Tibial artery (tissue), 4 donors: ENCODE results near the gene MGLL.

Experiments
- DNase-seq, 2 donors: peaks; one replicate each; pipeline ENCODE4 v3.0.0-alpha.2; 2019
- H3K27ac ChIP-seq, 2 donors: fragments of 200-600 bp; sonication (generic) in 1 of 2; 1 replicate in 1 of 2; 2 replicates in 1 of 2; pipeline ENCODE4 v1.5.1; 2018 to 2019; ENCODE audit warnings: mild to moderate bottlenecking in 1 of 2
- H3K27me3 ChIP-seq, 2 donors: fragments of 200-600 bp; sonication (generic) in 1 of 2; one replicate each; pipeline versions ENCODE4 v1.5.1 to v1.6.0; 2016 to 2019
- H3K36me3 ChIP-seq, 3 donors: fragments of 200-600 bp; sonication (generic) in 2 of 3; one replicate each; pipeline ENCODE4 v1.5.1; 2016 to 2019; ENCODE audit warnings: mild to moderate bottlenecking in 2 of 3
- H3K4me1 ChIP-seq, 4 donors: fragments of 200-600 bp; sonication (generic) in 2 of 4; 1 replicate in 3 of 4; 2 replicates in 1 of 4; pipeline ENCODE4 v1.5.1; 2016 to 2019
- H3K4me3 ChIP-seq, 2 donors: fragments of 200-600 bp; sonication (generic) in 1 of 2; 1 replicate in 1 of 2; 2 replicates in 1 of 2; pipeline ENCODE4 v1.5.1; 2018 to 2019; ENCODE audit warnings: mild to moderate bottlenecking in 2 of 2
- H3K9me3 ChIP-seq, 3 donors: fragments of 200-600 bp; sonication (generic) in 1 of 3; one replicate each; pipeline ENCODE4 v1.5.1; 2016 to 2019
- intact Hi-C: fragments of 100-400 bp; cut with DNase I; formaldehyde crosslinking; loops from one replicate; pipeline ENCODE4 v1.15.0; 2023; ENCODE audit warnings: low total_unique reads
- TF ChIP-seq, protein P1 (sequence below), 2 experiments: fragments of 200-600 bp in 1 of 2; fragments of 450-650 bp in 1 of 2; IDR thresholded peaks; one replicate each; pipeline ENCODE4 v1.5.1; 2017 to 2019; ENCODE audit warnings: antibody characterized with exemption in 2 of 2, mild to moderate bottlenecking in 1 of 2, moderate library complexity in 1 of 2

MGLL gene

GRCh38 chr3:127750226-127751031 is 71.9 kb downstream of the MGLL start:
- TF ChIP-seq, protein P1, sequence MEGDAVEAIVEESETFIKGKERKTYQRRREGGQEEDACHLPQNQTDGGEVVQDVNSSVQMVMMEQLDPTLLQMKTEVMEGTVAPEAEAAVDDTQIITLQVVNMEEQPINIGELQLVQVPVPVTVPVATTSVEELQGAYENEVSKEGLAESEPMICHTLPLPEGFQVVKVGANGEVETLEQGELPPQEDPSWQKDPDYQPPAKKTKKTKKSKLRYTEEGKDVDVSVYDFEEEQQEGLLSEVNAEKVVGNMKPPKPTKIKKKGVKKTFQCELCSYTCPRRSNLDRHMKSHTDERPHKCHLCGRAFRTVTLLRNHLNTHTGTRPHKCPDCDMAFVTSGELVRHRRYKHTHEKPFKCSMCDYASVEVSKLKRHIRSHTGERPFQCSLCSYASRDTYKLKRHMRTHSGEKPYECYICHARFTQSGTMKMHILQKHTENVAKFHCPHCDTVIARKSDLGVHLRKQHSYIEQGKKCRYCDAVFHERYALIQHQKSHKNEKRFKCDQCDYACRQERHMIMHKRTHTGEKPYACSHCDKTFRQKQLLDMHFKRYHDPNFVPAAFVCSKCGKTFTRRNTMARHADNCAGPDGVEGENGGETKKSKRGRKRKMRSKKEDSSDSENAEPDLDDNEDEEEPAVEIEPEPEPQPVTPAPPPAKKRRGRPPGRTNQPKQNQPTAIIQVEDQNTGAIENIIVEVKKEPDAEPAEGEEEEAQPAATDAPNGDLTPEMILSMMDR (IDR thresholded peaks at IDR 0.05): no peak
- H3K27me3 ChIP-seq: no peaks in the 10 kb centered on the region
- no peaks in the 10 kb centered on the region for H3K9me3 ChIP-seq
- no peaks in the 10 kb centered on the region for H3K36me3 ChIP-seq
- intact Hi-C loops: no loop called here
- H3K27ac ChIP-seq: peak overlapping the region; percentile 72 to 90
- peaks cover 3 to 76% (median 46%) of the 10 kb centered on the region in 4 donors for H3K4me1 ChIP-seq
- DNase-seq: no peak
- H3K4me3 ChIP-seq: no peak overlapping the region

DNA sequence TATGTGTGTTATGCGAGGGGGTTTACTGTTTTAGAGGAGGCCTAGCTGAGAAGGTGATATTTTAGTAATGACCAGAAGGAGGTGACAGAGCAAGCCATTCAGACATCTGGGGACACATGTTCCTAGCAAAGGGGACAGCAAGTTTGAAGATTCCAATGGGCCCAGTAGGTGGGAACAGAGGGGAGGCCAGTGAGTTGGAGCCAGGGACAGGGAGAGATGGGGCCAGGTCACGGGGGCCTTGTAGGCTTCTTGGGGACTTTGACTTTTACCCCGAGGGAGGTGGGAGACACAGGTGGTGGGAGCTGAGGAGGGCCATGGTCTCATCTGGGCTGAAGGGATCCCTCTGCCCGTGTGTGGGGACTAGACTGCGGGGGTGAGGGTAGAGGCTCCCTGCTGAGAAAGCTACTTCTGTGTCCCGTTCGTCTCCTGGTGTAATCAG is 72.5 kb downstream of the MGLL start:
- no peaks in the 10 kb centered on the region for H3K27me3 ChIP-seq
- H3K4me1 ChIP-seq: peaks cover 3 to 74% (median 46%) of the 10 kb centered on the region in 4 donors
- H3K4me3 ChIP-seq: no peak overlapping the region
- peak overlapping the region; percentile 72 to 90 for H3K27ac ChIP-seq
- H3K36me3 ChIP-seq: no peaks in the 10 kb centered on the region
- intact Hi-C loops: loop anchor here (2.0 to 5.0 kb wide), 2 partner anchors 43 to 75 kb away; no protein-coding TSS in a partner anchor
- TF ChIP-seq, protein P1 (IDR thresholded peaks at IDR 0.05): no peak
- H3K9me3 ChIP-seq: no peaks in the 10 kb centered on the region
- no peak for DNase-seq

GRCh38 chr3:127749361-127749760 is 73.0 kb downstream of the MGLL start:
- H3K27me3 ChIP-seq: no peaks in the 10 kb centered on the region
- no peaks in the 10 kb centered on the region for H3K9me3 ChIP-seq
- H3K27ac ChIP-seq: peak overlapping the region; percentile 72 to 90
- TF ChIP-seq, protein P1 (IDR thresholded peaks at IDR 0.05): no peak
- H3K4me1 ChIP-seq: peaks cover 3 to 69% (median 43%) of the 10 kb centered on the region in 4 donors
- intact Hi-C loops: loop anchor here (2.0 to 5.0 kb wide), 2 partner anchors 42 to 75 kb away; no protein-coding TSS in a partner anchor
- no peak for DNase-seq
- H3K4me3 ChIP-seq: no peak overlapping the region
- no peaks in the 10 kb centered on the region for H3K36me3 ChIP-seq

DNA sequence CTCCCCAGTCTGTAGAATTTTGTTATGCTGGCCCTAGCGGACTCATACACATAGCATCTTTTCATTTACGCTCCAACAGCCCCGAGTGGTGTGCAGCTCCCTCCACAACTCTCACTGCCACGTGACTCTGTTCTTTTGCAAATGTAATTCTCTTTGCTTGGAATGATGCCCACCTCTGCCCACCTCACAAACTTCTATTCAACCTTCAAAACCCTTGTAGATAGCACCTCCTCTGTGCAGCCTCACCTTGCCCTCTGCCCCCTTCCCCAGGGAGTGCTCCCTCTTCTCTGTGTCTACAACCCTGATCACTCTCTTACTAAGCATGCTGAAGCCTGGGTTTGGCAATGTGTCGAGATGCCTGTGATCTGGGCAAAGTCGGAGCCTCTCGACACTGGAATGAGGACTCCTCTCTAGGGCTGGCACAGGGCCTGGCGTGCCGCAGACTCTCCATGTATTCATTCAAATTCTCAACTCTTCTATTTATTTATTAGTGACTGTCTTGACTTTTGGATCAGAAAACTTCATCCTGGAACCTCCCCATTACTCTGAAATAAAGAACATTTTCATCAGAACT is 73.5 kb downstream of the MGLL start:
- Histone ChIP-seq H3K27ac (peak overlapping the region; percentile 72 to 90), H3K9me3 (no peaks in the 10 kb centered on the region), H3K4me1 (peaks cover 3 to 66% (median 40%) of the 10 kb centered on the region in 4 donors), H3K36me3 (no peaks in the 10 kb centered on the region), H3K4me3 (no peak overlapping the region), H3K27me3 (no peaks in the 10 kb centered on the region)
- TF ChIP-seq, protein P1 (IDR thresholded peaks at IDR 0.05): no peak
- intact Hi-C loops: loop anchor here (2.0 to 5.0 kb wide), 2 partner anchors 42 to 76 kb away; no protein-coding TSS in a partner anchor
- peak in 1 of 2 donors; percentile 46 for DNase-seq

DNA sequence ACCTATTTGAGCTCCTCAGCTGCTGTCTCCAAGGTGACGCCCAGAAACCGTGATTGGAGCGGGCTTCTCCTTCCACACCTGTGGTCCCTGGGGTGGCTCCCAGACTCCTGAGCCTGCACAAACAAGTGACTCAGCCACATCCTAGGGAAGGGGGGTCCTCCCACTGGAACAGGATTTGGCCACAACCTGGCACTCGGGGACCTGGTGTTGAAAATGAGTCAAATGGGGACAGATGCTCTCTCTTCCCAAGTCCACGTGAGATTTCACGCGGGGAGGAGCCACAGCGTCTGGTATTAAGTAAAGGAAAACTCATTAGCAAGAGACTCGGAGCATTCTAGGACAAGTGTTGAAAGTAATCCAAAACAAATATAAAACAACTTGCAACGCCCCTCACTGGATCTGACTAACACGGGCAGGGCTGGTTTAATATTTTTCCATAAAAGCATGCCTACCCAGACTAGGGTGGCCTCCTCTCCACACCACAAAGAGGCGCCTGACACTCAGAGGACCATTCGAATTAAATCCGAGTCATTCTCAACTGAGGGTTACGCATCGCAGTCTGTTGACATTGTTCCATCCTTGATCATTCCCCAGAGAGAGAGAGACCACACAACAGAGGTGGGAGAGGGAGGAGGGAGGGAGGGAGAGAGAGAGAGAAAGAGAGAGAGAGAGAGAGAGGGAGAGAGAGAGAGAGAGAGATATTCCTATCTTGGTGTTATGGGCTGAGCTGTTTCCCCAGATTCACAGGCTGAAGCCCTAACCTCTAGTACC is 74.4 kb downstream of the MGLL start:
- Histone ChIP-seq H3K27me3 (no peaks in the 10 kb centered on the region), H3K36me3 (no peaks in the 10 kb centered on the region), H3K4me1 (peaks cover 3 to 66% (median 40%) of the 10 kb centered on the region in 4 donors), H3K4me3 (no peak overlapping the region), H3K9me3 (no peaks in the 10 kb centered on the region), H3K27ac (peak overlapping the region; percentile 75 to 90)
- intact Hi-C loops: loop anchor here (2.0 to 5.0 kb wide), 2 partner anchors 41 to 77 kb away; no protein-coding TSS in a partner anchor
- DNase-seq: peak; percentile 95 to 98
- TF ChIP-seq, protein P1 (IDR thresholded peaks at IDR 0.05): peak; percentile 19 to 37
